ENCODE measurements around the gene DMD. TPM values are rescaled to one million over a fixed set of nuclear protein-coding genes. Genes with fewer than 3 reads are reported as not detected.

Gene DMD
- 18.1 and 34.9 TPM in 2 replicates for total RNA-seq

GRCh38 chrX:33211356-33212260 is at the start of gene DMD:
DMD (minus strand) TSS chrX:33211549; CDS start chrX:33211312, 237 bp downstream.

GRCh38 chrX:31071725-31072124 is 2139.6 kb downstream of the DMD start, which contains the start of gene FTHL17:
FTHL17 (minus strand) TSS chrX:31072041; CDS start chrX:31071953, 88 bp downstream.

